IPS-18c (cell line): Measurements from ENCODE around the gene DBN1.
A peak's percentile ranks its signal among the peaks of the same experiment; 100 is the strongest.

ENCODE experiments used
- H3K4me3 ChIP-seq: 2 replicates; pipeline ENCODE4 v1.7.0; 2013; ENCODE audit warnings: low read depth, mild to moderate bottlenecking, low read length, moderate library complexity; ENCODE audit not compliant: insufficient read depth
- H3K9me3 ChIP-seq: one replicate; pipeline ENCODE4 v1.6.1; 2013; ENCODE audit warnings: mild to moderate bottlenecking, low read length, moderate library complexity; ENCODE audit not compliant: control insufficient read depth, insufficient read depth

DBN1 gene

DNA sequence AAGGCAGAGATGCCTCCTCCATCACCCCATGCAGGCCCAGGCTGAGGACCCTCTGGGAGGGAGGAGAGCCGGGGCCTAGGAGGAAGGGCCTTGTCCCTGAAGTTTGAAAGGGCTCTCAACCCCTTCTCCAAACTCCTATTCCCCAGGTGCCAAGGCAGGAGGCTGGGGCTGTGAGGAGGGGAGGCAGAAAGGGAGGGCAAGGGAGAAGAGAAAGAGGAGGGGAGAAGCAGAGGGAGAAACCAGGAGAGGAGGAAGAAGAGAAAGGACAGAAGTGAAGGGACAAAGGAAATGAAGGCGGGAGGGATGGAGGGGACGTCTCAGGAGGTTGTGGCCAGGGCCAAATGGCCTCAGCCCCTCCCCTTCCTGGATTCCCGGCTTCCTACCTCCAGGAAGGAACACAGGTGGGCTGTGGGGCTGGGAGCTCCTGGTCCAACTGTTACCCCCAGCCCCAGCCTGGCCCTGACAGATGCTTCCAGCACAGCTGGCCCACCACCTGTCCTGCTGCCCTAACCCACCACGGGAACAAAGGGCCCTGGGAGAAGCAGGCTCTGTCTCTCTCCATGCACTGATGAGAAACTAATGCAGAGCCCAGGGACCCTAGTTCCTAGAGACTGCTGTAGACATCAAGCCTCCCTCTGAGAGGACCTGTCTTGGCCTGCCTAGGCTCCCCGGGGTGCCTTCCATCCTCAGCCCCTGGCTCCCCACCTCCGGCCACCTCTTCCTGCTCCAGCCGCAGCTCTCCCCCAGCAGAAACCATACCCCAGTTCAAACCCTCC is 3.5 kb downstream of the DBN1 start:
- H3K4me3 ChIP-seq, result 0 out of 2 replicates have a peak overlapping the region, but pooled peaks have one; percentile 10
- H3K9me3 ChIP-seq, result no peaks in the 10 kb centered on the region

DNA sequence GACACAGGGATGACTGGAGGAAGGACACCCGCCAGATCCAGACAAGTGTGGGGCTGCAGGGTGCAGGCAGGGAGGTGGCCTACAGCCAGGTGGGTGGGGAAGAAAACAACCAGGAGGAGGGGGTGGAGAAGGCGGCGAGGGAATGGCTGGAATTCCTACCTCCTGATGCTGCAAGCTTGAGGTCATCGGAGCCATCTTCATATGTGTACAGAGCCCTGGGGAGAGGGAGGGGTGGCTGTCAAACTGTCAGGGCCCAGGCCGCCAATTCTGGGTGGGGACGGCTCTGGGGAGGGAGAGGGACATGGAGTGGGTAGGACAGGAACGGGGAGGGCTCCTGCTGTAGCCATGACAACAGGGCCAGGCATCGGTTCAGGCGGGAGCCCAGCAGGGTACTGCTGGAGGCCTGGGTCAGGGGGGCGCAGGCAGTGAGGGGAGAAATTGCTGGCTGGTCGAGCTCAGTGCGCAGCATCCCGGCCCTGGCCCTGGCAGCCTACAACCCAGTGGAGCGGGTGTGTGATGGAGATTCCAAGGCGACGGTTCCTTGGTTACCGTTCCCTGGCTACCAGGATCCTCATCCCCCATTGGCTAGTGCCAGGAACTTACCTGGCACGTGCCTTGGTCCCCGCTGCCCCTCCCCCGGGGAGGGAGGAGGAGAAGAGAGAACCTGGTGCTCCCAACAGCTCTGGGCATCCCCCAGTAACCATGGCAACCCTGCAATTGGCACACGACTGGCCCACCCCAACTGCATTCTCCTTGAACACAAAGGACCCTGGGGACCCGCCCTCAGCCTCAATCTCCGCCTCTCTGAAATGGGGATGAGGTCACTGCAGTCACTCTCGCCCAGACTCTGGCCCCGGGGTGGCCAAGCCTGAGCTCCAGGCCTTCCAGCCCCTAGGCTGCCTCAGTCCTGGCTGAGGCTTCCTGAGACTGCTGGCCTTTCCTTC is 4.5 kb downstream of the DBN1 start:
- Histone ChIP-seq H3K9me3 (no peaks in the 10 kb centered on the region), H3K4me3 (no peak overlapping the region)

DNA sequence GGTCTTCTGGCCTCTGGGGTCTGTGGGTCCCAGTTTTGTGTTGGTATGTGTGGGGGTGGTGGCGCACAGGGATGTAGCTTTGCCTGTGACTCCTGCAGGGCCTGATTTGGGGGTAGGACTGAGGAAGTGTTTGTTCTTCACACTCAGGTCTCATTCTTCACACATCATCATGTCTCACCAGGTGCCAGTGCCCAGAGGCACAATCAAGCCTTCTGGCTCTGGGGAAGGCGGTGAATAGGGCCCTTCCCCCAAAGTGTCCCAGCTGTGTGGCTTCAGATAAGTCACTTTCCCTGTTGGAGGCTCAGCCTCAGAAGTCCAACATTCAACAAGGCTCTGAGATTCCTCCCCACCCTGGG is 5.1 kb downstream of the DBN1 start:
- H3K4me3 ChIP-seq, result no peak overlapping the region; the same call in 1 of the 2 replicates
- no peaks in the 10 kb centered on the region for H3K9me3 ChIP-seq

DNA sequence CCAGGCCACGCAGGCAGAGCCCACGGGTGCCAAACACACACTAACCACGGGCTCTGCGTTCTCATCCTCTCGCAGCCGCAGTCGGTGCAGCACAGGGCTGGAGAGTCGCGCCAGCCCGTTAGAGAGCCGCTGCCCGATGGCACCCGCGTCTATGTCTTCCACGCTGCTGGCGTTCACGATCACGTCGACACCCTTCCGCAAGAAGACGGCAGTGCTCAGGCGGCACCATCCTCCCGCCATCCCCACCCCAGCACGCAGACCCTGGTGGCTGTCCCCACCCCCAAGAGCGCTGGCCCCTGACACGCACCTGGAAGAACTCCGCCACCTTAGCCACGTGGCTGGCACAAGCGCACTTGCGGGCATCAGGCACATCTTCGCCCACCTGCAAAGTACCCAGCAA is 6.0 kb downstream of the DBN1 start:
- H3K4me3 ChIP-seq, result no peak overlapping the region
- no peaks in the 10 kb centered on the region for H3K9me3 ChIP-seq

DNA sequence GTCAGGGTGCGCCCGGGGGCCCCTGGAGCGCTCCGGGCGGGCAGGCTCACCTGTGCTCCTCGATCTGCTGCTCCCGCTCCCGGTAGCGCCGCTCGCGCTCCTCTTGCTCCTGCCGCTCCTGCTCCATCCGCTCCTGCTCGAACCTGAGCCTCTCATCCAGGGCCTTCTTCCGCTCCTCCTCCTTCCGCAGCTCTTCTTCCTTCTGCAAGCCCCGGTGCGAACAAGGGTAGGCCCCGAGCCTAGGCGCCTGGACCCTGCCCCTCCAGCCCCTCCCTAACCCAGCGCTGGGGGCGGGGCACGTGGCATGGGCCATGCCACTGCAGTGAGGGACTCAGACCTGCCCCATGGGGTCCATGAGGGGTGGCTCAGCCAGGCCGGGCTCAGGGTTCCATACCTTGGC is 6.6 kb downstream of the DBN1 start:
- H3K4me3 ChIP-seq, result no peak overlapping the region
- H3K9me3 ChIP-seq, result no peaks in the 10 kb centered on the region

DNA sequence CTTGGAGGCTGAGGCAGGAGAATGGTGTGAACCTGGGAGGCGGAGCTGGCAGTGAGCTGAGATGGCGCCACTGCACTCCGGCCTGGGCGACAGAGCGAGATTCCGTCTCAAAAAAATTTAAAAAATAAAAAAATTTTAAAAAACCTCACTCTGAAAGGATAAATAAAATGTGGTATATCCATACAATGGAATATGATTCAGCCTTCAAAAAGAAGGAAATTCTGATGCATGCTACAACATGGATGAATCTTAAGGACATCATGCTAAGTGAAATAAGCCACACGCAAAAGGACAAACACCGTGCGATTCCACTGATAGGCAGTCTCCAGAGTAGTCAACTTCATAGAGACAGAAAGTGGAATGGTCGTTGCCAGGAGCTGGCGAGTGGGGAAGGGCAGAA is 8.4 kb downstream of the DBN1 start:
- no peak overlapping the region for H3K4me3 ChIP-seq
- H3K9me3 ChIP-seq, result no peaks in the 10 kb centered on the region

DNA sequence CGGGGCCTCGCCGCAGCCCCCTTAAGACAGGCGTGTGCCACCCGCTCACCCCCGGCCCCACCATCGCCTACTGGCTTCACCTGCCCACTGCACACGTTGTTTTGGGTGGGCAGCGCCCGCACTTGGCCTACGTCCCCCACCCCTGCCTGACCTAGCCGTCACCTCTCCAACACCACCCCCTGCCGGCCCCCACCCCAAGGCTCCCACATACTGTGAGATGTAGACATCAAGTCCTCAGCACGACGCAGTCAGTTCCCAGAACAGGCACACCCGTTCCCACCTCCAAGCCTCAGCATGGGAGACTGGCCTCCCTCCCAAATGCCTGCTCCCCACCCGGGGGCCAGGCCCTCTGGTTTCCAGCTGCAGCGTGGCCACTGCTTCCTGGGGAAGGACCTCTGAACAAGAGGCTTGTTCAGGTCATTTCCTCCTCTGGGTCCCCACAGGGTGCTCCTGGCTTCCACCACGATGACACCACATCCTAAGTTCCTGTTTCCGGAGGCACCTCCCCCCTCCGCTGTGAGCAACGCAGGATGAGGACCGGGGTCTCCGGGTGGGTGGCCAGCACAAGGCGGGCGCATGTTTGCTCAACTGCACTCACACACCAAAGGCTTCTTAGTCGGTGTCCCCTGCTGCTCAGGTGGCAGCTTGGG is 11.3 kb downstream of the DBN1 start:
- H3K4me3 ChIP-seq, result no peak overlapping the region
- no peaks in the 10 kb centered on the region for H3K9me3 ChIP-seq

DNA sequence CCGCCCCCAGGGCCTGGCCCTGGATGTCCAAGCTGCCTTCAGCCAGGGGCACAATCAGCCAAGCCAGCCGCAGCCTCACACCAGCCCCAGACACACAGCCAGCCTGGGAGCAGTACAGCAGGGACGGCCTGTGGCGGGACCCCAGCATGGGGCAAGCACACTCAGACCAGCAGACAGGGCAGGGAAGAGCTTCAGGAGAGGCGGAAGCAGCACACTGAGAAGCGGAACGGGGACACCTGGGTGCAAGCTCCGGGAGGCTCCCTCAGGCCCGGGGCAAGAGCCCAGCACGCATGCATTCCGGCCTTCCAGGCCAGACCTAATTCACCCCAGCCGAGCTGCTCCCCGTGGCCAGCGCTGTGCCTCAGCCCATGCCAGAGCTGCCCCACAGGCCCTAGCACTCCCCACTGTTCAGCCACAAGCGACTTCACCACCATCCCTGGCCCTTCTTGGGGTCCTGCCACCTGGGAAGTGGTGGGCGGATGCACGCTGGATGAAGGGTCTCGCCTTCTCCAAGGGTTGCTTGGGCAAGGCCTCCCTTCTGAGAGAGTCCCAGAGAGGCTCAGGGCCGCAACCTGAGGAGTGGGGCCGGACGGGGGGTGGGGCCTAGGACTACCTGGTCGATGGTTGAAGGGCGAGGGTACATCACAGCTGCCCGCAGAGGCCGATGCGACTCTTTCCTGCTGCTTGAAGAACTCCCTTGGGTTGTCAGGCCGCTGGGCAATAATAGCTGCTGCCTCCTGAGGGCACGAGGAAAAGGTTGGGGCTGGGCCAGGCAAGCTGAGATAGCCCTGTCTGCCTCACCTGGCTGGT is 13.4 kb downstream of the DBN1 start:
- no peak overlapping the region for H3K4me3 ChIP-seq

DNA sequence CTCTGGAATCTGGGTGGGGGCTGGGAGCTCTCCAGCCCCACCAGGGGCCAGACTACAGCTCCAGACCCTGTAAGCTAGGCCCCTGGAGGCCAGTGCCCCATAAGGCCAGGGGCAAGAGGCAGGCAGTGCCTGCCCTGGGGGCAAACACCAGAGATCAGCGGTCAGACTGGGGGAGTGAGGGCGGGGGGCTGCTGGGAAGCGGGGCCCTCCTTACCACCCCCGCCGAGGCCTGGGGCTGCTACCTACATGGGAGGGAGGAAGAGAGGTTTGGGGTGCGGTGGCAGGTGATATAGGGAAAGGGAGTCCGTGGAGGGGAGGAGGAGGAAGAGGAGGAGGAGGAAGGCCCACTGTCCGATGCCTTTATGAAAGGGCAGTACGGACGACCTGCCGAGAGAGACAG is 14.1 kb downstream of the DBN1 start:
- Histone ChIP-seq H3K4me3 (no peak overlapping the region), H3K9me3 (no peaks in the 10 kb centered on the region)

More for the DNA sequence above, 13.4 kb downstream of the DBN1 start:
- no peaks in the 10 kb centered on the region for H3K9me3 ChIP-seq

DNA sequence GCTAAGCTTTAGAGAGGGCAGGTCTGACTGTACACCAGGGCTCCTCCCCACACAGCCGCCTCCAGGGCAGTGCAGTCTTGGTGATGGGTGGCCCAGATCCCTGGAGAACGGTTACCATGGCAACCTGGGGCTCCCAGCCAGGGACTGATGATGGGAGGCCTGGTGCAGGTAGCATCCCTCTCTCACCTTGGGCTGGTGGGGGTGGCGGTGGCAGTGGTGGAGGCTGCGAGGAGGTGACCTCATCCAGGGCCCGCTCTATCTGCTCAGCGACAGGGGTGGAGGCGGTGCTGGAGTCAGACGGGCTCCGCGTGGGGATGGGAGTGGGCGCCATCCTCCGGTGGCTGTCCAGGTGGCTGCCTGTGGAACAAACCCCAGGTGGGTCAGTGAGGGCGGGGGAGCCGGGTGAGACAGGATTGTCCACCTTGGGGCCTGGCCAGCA is 14.5 kb downstream of the DBN1 start:
- no peaks in the 10 kb centered on the region for H3K9me3 ChIP-seq
- no peak overlapping the region for H3K4me3 ChIP-seq

DNA sequence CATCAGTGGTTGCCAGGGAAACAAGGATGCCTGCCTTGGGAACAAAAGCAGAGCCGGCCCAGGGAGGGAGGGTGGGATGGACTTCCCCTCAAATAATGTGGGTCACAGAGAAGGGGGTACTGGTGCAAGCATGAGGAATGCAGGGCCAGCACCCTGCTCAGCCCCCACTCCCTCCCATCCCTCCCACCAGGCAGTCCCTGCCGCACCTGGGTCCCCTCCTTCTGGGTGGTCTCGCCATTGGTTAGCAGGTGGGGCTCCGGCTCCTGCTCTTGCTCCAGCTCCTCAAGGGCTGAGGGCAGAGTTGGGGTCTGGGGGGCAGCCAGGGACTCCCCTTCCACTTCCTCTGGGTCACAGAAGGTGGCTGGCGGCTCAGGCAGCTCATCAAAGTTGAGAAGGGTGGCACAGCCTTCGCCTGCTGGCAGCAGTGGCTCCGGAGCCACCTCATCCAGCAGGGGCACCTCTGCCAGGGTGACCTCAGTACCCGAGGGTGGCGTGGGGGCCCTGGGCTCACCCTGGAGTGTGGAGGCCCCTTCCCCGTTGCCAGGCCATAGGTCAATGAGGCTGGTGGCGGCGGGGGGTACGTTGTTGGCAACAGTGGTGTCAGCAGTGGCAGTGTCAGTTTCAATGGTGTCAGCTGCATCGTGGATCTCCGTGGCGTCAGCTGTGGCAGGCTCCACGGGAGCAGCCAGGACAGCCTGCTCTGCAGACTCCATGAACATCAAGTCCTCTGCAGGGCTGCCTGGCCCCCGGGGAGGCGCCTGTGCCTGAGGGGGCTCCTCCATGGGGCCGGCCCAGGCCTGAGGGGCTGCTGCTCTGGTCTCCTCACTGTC is 15.4 kb downstream of the DBN1 start:
- H3K4me3 ChIP-seq, result no peak overlapping the region

DNA sequence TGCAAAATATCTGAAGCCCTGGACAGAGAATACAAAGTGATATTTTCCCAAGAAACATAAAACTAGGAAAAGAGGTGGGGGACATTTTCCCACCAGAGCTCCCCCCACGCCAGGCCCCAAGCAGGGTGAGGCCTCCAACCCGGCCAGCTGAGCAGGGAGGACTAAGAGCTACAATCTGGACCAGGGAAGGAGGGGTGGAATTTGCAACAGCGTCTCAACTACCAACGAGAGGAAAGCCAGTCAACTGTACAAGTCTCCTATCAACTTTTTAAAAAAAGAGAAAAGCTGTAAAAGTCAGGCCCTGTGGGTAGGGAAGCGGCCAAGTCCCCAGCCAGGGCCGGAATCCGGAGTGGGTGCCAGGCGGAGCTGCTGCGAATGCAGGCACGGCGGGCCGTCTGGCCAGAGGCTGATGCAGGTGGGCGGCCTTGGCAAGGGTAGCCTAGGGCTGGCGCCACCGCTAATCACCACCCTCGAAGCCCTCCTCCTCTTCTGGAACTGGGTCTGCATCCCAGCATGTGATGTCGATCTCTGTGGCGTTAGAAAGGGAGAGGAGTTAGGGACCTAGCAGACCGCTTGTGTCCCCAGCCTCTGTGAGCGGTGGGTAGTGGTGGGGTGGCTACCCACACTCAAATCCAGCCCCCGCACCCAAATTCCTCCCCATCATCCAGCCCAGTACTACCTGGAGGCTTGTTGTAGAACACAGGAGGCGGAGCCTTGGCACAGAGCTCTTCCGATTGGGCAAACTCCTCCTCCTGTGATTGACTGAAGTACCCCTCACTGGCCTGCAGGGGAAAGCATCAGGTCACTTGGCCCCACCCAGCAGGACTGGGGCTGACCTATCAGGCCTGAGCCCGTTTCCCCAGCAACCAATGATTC is 16.2 kb downstream of the DBN1 start:
- no peaks in the 10 kb centered on the region for H3K9me3 ChIP-seq
- no peak overlapping the region; the same call in 1 of the 2 replicates for H3K4me3 ChIP-seq

More for the DNA sequence above, 15.4 kb downstream of the DBN1 start:
- H3K9me3 ChIP-seq, result no peaks in the 10 kb centered on the region

DNA sequence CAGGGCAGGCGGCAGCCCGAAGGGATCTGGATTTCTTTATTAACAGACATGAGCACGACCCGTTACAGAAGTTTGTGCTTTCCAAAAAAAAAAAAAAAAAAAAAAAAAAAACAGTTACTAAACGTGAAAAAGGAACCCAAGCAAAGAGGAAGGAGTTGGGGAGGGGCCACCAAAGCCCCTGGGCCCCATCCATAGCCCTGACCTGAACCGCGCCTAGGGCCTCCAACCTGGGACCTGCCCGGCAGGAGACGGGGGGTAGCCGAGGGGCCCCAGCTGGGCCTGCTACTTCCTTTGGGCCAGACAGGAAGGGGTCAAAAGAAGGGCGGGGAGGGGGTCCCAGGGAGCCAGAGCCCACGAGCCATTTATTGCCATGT is 16.9 kb downstream of the DBN1 start:
- H3K9me3 ChIP-seq, result no peaks in the 10 kb centered on the region
- no peak overlapping the region for H3K4me3 ChIP-seq

DNA sequence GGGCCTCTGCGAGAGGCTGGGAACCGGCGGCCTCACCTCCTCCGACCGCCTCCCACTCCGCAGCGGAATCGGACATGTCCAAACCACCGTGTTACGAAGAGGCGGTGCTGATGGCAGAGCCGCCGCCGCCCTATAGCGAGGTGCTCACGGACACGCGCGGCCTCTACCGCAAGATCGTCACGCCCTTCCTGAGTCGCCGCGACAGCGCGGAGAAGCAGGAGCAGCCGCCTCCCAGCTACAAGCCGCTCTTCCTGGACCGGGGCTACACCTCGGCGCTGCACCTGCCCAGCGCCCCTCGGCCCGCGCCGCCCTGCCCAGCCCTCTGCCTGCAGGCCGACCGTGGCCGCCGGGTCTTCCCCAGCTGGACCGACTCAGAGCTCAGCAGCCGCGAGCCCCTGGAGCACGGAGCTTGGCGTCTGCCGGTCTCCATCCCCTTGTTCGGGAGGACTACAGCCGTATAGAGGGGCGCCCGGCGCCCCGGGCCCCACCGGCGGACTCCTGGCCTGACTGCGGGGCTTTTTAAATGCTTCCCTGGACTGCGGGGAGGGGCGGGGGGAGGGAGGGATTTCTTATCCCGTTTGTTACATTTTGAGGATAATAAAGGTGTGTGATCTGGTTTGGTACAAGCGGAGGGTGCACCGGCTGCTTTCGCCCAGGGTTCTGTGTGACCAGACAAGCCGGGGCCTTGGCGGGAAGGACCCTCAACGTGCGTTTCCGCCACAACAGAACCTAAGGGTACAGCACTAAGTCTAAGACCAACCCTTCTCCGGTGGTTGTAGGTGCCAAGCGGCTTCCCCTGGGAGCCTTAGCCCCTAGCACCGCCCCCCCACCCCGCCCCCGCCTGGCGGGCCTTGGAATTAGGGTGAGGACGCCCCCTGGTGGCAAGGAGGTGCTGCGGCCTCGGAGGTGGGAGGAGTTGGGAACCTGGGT is 17.5 kb downstream of the DBN1 start:
- H3K4me3 ChIP-seq, result peak overlapping the region; percentile 76
- H3K9me3 ChIP-seq, result no peaks in the 10 kb centered on the region
